ENCODE data around the gene MS4A4A.

MS4A4A gene

DNA sequence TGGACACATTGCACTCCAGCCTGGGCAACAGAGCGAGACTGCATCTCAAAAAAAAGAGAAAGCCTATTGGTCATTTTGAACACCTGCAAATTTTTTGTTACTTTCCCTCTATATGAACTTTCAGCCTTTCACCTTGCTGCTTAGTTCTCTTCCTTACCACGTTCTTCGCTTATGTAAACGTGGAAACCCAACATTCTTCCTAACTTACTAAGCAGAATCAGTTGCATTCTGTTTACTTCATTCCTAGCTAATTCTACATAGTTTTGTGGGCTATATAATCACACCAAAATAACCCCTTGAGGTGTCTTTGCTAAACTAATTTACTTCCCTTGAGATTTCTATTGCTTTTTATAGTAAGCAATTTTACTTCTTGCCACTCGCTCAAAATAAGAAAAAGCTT lies 23.2 kb downstream of the MS4A4A start:
- H3K36me3 ChIP-seq, result no peaks in the 10 kb centered on the region
- no peak overlapping the region for H3K27ac ChIP-seq
- TF ChIP-seq, protein P1, sequence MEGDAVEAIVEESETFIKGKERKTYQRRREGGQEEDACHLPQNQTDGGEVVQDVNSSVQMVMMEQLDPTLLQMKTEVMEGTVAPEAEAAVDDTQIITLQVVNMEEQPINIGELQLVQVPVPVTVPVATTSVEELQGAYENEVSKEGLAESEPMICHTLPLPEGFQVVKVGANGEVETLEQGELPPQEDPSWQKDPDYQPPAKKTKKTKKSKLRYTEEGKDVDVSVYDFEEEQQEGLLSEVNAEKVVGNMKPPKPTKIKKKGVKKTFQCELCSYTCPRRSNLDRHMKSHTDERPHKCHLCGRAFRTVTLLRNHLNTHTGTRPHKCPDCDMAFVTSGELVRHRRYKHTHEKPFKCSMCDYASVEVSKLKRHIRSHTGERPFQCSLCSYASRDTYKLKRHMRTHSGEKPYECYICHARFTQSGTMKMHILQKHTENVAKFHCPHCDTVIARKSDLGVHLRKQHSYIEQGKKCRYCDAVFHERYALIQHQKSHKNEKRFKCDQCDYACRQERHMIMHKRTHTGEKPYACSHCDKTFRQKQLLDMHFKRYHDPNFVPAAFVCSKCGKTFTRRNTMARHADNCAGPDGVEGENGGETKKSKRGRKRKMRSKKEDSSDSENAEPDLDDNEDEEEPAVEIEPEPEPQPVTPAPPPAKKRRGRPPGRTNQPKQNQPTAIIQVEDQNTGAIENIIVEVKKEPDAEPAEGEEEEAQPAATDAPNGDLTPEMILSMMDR (IDR thresholded peaks at IDR 0.05), result no peak
- H3K27me3 ChIP-seq, result no peaks in the 10 kb centered on the region
- H3K4me3 ChIP-seq (ENCODE audit: low read depth in 1 of 2, low read length in 1 of 2), result no peak overlapping the region
- H3K9me3 ChIP-seq, result no peaks in the 10 kb centered on the region
- no peaks in the 10 kb centered on the region for H3K4me1 ChIP-seq (ENCODE audit: control insufficient read depth in 1 of 2, insufficient read depth in 1 of 2, low read depth in 1 of 2, low read length in 1 of 2)

DNA sequence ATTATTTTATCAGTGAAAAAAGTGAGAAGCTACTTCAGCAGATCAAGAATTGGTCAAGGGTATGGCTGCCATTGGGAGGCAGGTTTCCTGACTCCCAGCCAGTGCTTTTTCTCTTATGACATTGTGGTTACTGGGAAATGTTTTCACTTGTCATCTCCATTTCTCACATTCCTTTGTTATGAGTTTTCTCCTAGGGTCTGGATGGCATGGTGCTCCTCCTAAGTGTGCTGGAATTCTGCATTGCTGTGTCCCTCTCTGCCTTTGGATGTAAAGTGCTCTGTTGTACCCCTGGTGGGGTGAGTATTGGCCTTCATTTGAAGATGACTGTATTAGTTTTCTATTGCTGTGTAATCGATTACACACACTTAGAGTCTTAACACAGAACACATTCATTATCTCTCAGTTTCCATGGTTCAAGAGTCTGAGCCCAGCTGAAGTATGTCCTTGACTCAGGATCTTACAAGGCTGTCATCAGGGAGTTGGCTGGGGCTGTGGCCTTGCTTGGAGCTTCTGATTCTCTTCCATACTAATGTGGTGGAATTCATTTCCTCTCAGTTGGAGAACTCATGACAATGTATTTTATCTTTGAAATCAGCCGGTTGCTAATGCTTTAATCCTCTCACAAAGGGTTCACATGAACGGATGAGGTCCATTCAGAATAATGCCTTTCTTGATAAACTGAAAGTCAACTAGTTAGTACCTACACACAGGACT lies 25.6 kb downstream of the MS4A4A start:
- H3K4me1 ChIP-seq (ENCODE audit: control insufficient read depth in 1 of 2, insufficient read depth in 1 of 2, low read depth in 1 of 2, low read length in 1 of 2), result no peaks in the 10 kb centered on the region
- H3K4me3 ChIP-seq (ENCODE audit: low read depth in 1 of 2, low read length in 1 of 2), result no peak overlapping the region
- no peaks in the 10 kb centered on the region for H3K36me3 ChIP-seq
- H3K27ac ChIP-seq, result no peak overlapping the region
- TF ChIP-seq, protein P1 (IDR thresholded peaks at IDR 0.05), result no peak
- no peaks in the 10 kb centered on the region for H3K27me3 ChIP-seq
- no peaks in the 10 kb centered on the region for H3K9me3 ChIP-seq

DNA sequence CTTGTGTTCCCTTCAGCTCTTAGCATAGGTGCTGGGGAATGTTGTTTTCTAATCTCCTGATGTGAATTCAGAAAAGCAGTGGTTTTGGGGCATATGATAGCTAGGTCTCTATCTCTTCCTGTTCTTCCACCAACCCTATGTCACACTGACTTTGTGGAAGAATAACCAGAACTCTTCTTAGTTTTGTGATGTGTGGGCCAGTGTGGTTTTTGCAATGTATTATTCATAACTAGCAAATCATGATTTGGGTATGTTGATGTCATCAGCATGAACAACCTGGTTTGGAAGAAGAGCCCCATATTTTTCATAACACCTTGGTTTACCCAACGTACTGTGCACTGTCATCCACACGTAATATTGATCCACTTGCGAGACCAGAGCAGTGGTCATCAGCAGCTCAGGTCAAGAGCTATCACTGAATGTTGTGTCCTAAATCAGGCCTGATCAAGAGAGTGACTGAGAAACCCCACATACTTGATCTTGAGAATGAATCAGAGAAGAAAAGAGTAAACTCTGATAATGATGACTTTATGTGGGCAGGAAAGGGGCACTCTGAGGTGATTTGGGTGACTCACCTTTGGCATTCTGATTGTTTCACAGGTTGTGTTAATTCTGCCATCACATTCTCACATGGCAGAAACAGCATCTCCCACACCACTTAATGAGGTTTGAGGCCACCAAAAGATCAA lies 27.2 kb downstream of the MS4A4A start:
- TF ChIP-seq, protein P1 (IDR thresholded peaks at IDR 0.05), result no peak
- H3K4me1 ChIP-seq (ENCODE audit: control insufficient read depth in 1 of 2, insufficient read depth in 1 of 2, low read depth in 1 of 2, low read length in 1 of 2), result no peaks in the 10 kb centered on the region
- no peaks in the 10 kb centered on the region for H3K27me3 ChIP-seq
- no peak overlapping the region for H3K4me3 ChIP-seq (ENCODE audit: low read depth in 1 of 2, low read length in 1 of 2)
- no peak overlapping the region for H3K27ac ChIP-seq
- H3K9me3 ChIP-seq, result no peaks in the 10 kb centered on the region
- no peaks in the 10 kb centered on the region for H3K36me3 ChIP-seq

DNA sequence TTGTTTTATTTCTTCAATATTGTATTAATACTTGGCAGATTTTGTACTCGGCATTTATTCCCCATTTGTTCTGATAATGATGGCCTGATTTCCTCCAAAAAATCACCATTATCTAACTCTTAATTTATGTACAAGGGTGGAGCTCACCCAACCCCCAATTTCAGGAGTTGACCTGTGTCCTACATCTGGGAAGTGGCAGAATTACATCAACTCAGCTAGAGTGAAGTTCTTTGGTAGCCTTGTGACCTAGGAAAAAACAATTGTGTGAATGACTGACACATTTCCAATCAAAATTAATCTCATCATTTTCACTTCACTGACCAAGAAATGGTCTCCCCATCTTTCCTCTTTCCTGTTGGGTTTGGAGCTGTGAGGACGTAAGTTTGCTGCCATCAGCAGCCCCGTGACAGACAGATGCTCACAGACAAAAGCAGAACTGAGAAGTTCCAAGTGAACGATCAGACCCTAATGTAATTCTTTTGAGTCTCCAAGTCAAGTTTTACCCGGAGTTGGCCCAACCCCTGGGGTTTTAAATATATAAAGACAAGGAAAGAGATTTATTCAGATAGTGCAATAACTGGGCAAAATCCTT lies 30.0 kb downstream of the MS4A4A start:
- H3K4me3 ChIP-seq (ENCODE audit: low read depth in 1 of 2, low read length in 1 of 2), result no peak overlapping the region
- no peaks in the 10 kb centered on the region for H3K27me3 ChIP-seq
- no peaks in the 10 kb centered on the region for H3K9me3 ChIP-seq
- H3K27ac ChIP-seq, result no peak overlapping the region
- no peaks in the 10 kb centered on the region for H3K36me3 ChIP-seq
- TF ChIP-seq, protein P1 (IDR thresholded peaks at IDR 0.05), result no peak
- no peaks in the 10 kb centered on the region for H3K4me1 ChIP-seq (ENCODE audit: control insufficient read depth in 1 of 2, insufficient read depth in 1 of 2, low read depth in 1 of 2, low read length in 1 of 2)

DNA sequence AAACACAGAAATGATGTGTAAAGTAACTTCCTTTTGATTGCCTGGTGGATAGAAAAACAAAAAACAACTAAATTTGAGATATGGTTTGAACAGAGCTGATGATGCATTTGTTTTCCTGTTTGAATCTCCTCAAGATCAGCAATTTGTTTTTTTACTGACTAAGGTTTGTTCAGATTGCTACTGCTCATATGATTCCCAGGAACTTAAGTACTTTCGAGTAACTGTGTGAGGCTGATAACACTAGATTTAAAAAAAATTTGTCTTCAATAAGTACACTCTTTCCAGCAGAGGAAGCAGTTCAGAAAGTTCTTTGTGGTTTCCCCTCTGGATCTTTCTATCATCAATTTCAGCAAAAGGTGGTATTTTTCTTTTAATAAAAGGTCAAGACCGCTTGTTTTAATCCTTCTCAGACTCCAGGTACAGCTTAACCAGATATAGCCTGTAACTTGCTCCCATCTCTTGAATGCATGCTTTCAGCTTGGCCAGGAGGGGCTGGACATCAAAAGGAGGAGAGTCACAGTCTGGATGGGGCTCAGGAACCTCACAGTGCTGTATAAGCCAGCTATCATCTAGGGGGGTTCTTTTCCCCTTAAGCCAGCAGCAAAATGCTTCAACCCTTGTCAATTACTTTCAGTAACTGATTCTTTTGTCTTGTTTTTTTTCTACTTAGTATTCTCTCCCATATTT lies 34.3 kb downstream of the MS4A4A start:
- no peaks in the 10 kb centered on the region for H3K4me1 ChIP-seq (ENCODE audit: control insufficient read depth in 1 of 2, insufficient read depth in 1 of 2, low read depth in 1 of 2, low read length in 1 of 2)
- H3K36me3 ChIP-seq, result no peaks in the 10 kb centered on the region
- H3K27ac ChIP-seq, result no peak overlapping the region
- TF ChIP-seq, protein P1 (IDR thresholded peaks at IDR 0.05), result no peak
- no peak overlapping the region for H3K4me3 ChIP-seq (ENCODE audit: low read depth in 1 of 2, low read length in 1 of 2)
- H3K9me3 ChIP-seq, result peaks cover 10% of the 10 kb centered on the region
- no peaks in the 10 kb centered on the region for H3K27me3 ChIP-seq

Data from neutrophil (primary cell).